A673 (cell line): ENCODE data around the gene SYT8.

Source experiments
- CTCF ChIP-seq: fragments of 300-800, 200-600 bp; sonication (generic); conservative IDR thresholded peaks from 2 replicates; pipeline ENCODE4 v1.5.1; 2017; ENCODE audit warnings: low read depth, mild to moderate bottlenecking, antibody characterized with exemption, low read length, moderate library complexity, mixed read lengths
- EZH2 ChIP-seq: fragments of 200-600 bp; sonication (generic); IDR thresholded peaks from 2 replicates; pipeline ENCODE4 v1.6.1; 2017; ENCODE audit warnings: borderline replicate concordance, low read depth, mild to moderate bottlenecking, mixed read lengths, antibody characterized with exemption, low read length; ENCODE audit not compliant: poor library complexity, severe bottlenecking

- TF ChIP-seq CTCF (no peak), EZH2 (no peak)
Observed at GRCh38 chr11:1791912-1792311, 42.9 kb upstream of the SYT8 start.
